HCT116 (cell line): Measurements from ENCODE around the gene SLC4A2.

Experiments used
- CTCF ChIP-seq, 3 experiments: fragments of 200-600 bp in 1 of 3; sonication (generic) in 1 of 3; IDR thresholded peaks in 2 of 3; conservative IDR thresholded peaks in 1 of 3; 2 replicates each; pipeline ENCODE4 v1.5.1; 2012 to 2017; ENCODE audit warnings: low read depth in 2 of 3, low read length in 2 of 3, antibody characterized with exemption in 1 of 3, borderline replicate concordance in 1 of 3, control low read depth in 1 of 3, mild to moderate bottlenecking in 1 of 3, mixed read lengths in 1 of 3, mixed run types in 1 of 3, moderate library complexity in 1 of 3; ENCODE audit not compliant: insufficient read depth in 1 of 3
- EGR1 ChIP-seq: IDR thresholded peaks from 2 replicates; pipeline ENCODE4 v1.6.1; 2012; ENCODE audit warnings: low read depth
- ELF1 ChIP-seq: IDR thresholded peaks from 2 replicates; pipeline ENCODE4 v1.6.1; 2012; ENCODE audit warnings: low read depth, borderline replicate concordance
- EZH2 ChIP-seq: fragments of 200-600 bp; sonication (generic); IDR thresholded peaks from 2 replicates; pipeline ENCODE4 v1.6.1; 2017; ENCODE audit warnings: antibody characterized with exemption, mixed run types
- EZH2phosphoT487 ChIP-seq: fragments of 200-600 bp; IDR thresholded peaks from 2 replicates; pipeline ENCODE4 v1.6.1; 2018; ENCODE audit warnings: antibody characterized with exemption, borderline replicate concordance
- FOSL1 ChIP-seq: IDR thresholded peaks from 2 replicates; pipeline ENCODE4 v1.6.1; 2012; ENCODE audit warnings: low read depth
- JUND ChIP-seq: IDR thresholded peaks from 2 replicates; pipeline ENCODE4 v1.6.1; 2012
- POLR2A ChIP-seq: IDR thresholded peaks from 2 replicates; pipeline ENCODE4 v1.7.0; 2011; ENCODE audit warnings: borderline replicate concordance; ENCODE audit not compliant: insufficient read depth, insufficient read length; ENCODE audit errors: extremely low read depth
- POLR2AphosphoS5 ChIP-seq: IDR thresholded peaks from 2 replicates; pipeline ENCODE4 v1.6.1; 2011; ENCODE audit warnings: mild to moderate bottlenecking, low read depth, low read length, moderate library complexity
- RAD21 ChIP-seq: IDR thresholded peaks from 2 replicates; pipeline ENCODE4 v1.6.1; 2012; ENCODE audit warnings: low read depth, mild to moderate bottlenecking
- REST ChIP-seq: IDR thresholded peaks from 2 replicates; pipeline ENCODE4 v1.6.1; 2012; ENCODE audit warnings: low read depth
- SIN3A ChIP-seq: IDR thresholded peaks from 2 replicates; pipeline ENCODE4 v1.6.1; 2012; ENCODE audit warnings: low read depth
- SRF ChIP-seq: IDR thresholded peaks from 2 replicates; pipeline ENCODE4 v1.6.1; 2012; ENCODE audit warnings: low read depth
- YY1 ChIP-seq: IDR thresholded peaks from 2 replicates; pipeline ENCODE4 v1.6.1; 2011; ENCODE audit warnings: low read length, low read depth, moderate library complexity, mild to moderate bottlenecking; ENCODE audit not compliant: insufficient replicate concordance; ENCODE audit errors: extremely low read depth

GRCh38 chr7:151110236-151110940 lies 51.0 kb downstream of the SLC4A2 start:
- TF ChIP-seq EZH2 = no peak
- TF ChIP-seq SIN3A = no peak
- TF ChIP-seq POLR2AphosphoS5 = 0 out of 2 replicates have a peak, but pooled peaks have one; percentile 17
- TF ChIP-seq POLR2A = no peak
- TF ChIP-seq CTCF (IDR thresholded peaks at IDR 0.05 in 2 of 3, conservative IDR thresholded peaks at IDR 0.05 in 1 of 3; ENCODE audit: borderline replicate concordance in 1 of 3, insufficient read depth in 1 of 3, low read depth in 2 of 3, low read length in 2 of 3) = no peak
- no peak for TF ChIP-seq SRF
- TF ChIP-seq REST = no peak
- no peak for TF ChIP-seq JUND
- no peak for TF ChIP-seq ELF1
- TF ChIP-seq RAD21 = no peak
- no peak for TF ChIP-seq EZH2phosphoT487
- no peak for TF ChIP-seq YY1
- no peak for TF ChIP-seq FOSL1
- TF ChIP-seq EGR1 = no peak
